SKM-1 treated with dmso at 0.1 percent for 144 hours (cell line): ENCODE results near the gene ELOB.

Experiments used
- DNase-seq: peaks from one replicate; lab custom pipeline; 2025; ENCODE audit not compliant: unreplicated experiment; lab: John Stamatoyannopoulos, UW

ELOB gene

DNA sequence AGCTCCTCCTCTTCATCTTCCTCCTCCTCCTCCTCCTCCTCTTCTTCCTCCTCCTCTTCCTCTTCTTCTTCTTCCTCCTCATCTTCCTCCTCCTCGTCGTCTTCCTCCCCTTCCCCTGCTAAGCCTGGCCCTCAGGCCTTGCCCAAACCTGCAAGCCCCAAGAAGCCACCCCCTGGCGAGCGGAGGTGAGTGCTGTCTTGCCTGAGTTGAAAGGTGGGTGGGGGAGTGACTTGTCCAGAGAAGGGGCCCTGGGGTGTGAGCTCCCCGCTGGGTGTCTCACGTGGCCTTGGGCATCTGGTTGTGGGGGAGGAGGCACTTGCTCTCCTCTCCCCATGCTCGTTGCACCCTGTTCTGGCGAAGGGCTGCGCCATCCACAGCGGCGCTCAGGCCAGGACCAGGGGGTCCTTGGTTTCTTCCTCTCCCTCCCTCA is 8.0 kb downstream of the ELOB start:
- no peak for DNase-seq

GRCh38 chr16:2768403-2769089 is 8.5 kb downstream of the ELOB start:
- no peak for DNase-seq

DNA sequence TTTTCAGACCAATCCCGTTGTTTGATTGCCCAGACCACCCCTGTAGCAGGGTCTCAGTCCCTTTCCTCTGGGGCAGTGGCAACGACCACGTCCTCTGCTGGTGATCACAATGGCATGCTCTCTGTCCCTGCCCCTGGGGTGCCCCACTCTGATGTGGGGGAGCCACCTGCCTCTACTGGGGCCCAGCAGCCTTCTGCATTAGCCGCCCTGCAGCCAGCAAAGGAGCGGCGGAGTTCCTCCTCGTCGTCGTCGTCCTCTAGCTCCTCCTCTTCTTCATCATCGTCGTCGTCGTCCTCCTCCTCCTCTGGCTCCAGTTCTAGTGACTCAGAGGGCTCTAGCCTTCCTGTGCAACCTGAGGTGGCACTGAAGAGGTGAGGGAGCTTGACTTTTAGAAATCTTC is 9.2 kb downstream of the ELOB start:
- no peak for DNase-seq

GRCh38 chr16:2767140-2767731 is 9.8 kb downstream of the ELOB start:
- DNase-seq: no peak

DNA sequence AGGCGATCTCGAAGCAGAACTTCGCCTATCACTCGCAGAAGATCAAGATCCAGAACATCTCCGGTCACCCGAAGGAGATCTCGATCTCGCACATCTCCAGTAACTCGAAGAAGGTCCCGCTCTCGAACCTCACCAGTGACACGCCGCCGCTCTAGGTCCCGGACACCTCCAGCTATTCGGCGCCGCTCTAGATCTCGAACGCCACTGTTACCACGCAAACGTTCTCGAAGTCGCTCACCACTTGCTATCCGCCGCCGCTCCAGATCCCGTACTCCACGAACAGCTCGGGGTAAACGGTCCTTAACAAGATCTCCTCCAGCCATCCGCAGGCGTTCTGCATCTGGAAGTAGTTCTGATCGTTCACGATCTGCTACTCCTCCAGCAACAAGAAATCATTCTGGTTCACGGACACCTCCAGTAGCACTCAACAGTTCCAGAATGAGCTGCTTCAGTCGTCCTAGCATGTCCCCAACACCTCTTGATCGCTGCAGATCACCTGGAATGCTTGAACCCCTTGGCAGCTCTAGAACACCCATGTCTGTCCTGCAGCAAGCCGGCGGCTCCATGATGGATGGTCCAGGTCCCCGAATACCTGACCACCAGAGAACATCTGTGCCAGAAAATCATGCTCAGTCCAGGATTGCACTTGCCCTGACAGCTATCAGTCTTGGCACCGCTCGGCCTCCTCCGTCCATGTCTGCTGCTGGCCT is 10.5 kb downstream of the ELOB start:
- DNase-seq: no peak

GRCh38 chr16:2765462-2766404 is 11.3 kb downstream of the ELOB start:
- DNase-seq: no peak

DNA sequence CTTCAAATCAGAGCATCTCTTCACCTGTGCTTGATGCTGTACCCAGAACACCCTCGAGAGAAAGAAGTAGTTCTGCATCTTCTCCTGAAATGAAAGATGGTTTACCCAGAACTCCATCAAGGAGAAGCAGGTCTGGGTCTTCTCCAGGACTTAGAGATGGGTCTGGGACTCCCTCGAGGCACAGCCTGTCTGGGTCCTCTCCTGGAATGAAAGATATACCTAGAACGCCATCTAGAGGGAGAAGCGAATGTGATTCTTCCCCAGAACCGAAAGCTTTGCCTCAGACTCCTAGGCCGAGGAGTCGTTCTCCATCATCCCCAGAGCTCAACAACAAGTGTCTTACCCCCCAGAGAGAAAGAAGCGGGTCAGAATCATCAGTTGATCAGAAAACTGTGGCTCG is 12.4 kb downstream of the ELOB start:
- DNase-seq: no peak

GRCh38 chr16:2763173-2763572 is 13.9 kb downstream of the ELOB start:
- no peak for DNase-seq

DNA sequence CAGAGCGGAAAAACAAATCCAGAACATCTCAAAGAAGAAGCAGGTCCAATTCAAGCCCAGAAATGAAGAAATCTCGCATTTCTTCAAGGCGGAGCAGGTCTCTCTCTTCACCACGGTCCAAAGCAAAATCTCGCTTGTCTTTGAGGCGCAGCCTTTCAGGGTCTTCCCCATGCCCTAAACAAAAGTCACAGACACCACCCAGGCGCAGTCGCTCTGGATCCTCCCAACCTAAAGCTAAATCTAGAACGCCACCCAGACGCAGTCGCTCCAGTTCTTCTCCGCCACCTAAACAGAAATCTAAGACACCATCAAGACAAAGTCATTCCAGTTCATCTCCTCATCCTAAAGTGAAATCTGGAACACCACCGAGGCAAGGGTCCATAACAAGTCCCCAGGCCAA is 14.4 kb downstream of the ELOB start:
- no peak for DNase-seq

GRCh38 chr16:2761886-2762583 is 15.0 kb downstream of the ELOB start:
- no peak for DNase-seq

GRCh38 chr16:2761472-2761871 is 15.6 kb downstream of the ELOB start:
- no peak for DNase-seq

DNA sequence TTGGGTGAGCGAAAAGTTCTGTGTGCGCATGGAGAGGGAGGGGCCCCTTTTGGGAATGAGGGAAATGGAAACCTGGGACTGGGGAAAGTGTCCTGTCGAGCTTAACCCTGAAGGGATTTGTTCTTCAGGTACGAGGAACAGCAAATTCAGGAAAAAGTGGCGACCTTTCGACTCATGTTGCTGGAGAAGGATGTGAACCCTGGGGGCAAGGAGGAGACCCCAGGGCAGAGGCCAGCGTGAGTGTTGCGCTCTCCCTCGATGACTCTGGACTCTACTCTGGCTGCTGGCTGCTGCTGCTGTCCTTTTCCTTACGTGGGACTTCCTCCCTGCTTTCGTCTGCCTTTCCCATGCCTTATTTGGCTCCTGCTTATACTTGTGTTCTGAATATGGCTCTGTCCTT is 19.7 kb downstream of the ELOB start:
- DNase-seq: no peak

DNA sequence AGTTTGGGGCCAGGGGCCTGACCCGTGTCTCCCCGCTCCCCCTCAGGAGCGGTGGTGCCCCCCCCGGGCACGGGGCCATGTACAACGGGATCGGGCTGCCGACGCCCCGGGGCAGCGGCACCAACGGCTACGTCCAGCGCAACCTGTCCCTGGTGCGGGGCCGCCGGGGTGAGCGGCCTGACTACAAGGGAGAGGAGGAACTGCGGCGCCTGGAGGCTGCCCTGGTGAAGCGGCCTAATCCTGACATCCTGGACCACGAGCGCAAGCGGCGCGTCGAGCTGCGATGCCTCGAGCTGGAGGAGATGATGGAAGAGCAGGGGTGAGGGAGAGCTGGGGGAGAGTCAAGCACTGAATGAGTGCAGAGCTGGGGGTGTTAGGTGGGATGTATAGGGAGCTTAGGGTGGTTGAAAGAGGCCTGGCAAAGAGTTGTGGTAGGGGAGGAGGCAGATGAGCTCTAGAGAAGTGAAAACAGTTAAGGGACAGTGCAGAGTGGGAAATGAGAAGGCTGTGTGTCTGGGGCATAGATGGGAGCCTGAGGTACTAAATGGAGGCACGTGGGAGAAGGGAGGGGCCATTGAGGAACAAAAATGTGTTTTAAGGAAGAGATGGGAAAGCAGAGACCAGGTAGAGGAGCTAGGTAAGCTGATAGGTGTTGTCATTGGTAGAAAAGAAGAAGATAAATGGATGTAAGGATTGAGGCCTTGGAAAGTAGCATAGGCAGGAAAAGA is 20.6 kb downstream of the ELOB start:
- no peak for DNase-seq

DNA sequence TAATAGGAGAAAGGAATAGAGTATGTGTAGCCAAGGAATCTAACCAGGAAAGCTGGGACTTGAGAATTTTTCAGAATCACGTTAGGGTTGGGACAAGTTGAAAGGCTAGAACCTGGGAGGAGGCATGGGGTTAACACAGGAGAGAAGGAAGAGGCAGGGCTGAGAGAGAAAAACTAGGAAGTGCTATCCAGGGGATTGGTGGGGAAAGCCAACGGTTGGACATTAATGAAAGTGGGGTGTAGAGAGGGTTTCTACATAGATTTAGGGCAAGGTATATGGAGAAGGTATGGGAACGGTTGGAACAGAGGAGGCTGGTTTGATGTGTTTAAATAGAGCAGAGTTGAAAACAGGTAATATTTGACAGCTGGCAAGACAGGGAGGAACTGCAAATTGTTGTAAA is 21.9 kb downstream of the ELOB start:
- no peak for DNase-seq

DNA sequence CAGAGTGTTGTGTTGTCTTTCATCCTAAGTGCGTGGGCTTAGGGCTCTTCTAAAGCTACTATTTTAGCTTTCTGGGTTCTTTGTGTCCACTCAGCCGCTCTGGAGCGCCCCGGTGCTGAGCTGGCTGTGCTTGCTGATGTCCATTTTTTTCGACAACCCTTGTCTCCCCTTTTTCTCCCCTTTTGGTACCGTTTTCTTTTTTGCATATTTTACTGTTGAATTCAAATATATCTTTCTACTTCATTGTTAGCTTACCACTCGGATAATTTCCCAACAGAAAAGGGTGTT is 23.4 kb downstream of the ELOB start:
- no peak for DNase-seq

- peak; percentile 79 for DNase-seq
Observed at GRCh38 chr16:2752850-2753732, 24.0 kb downstream of the ELOB start.

- peak; percentile 98 for DNase-seq
Observed at GRCh38 chr16:2752035-2752849, 24.8 kb downstream of the ELOB start, which contains the start of gene SRRM2. TSS of gene SRRM2 (plus strand) at chr16:2752638. CDS start at chr16:2756365, 3,727 bp downstream.

DNA sequence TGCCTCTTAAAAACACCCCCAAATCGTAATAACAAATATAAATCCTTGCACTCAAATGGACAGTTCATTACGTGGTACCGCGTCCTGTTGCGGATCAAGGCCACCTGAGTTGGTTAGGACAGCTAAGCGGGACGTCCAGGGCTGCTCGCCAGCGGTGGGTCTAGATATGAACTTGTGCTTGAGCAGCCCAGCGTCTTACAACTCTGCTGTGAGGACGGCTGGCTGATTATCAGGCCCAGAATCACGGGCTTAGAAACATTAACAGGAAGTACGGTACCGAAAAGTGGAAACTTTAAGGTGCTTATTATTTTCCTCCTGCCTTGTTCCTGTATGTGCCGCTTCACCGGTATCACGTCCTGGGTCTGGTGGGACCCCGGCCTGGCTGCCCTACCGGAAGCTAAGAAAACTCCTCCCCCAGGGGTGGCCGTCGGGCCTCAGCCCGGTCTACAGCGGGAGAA is 25.5 kb downstream of the ELOB start:
- peak; percentile 41 for DNase-seq
